Neural crest cell (in vitro differentiated cells): Measurements from ENCODE around the gene KRT32. TPM values are rescaled to one million over a fixed set of nuclear protein-coding genes. Genes with fewer than 3 reads are reported as not detected.

Experiments used
- DNase-seq: peaks from one replicate; pipeline ENCODE4 v3.0.0; 2021; ENCODE audit warnings: low read depth, mixed read lengths, low spot score
- H3K27ac Mint-ChIP-seq: one replicate; pipeline ENCODE4 v1.8.0; 2021; ENCODE audit warnings: mild to moderate bottlenecking, mixed read lengths; ENCODE audit not compliant: unreplicated experiment
- H3K27me3 Mint-ChIP-seq: 2 replicates; pipeline ENCODE4 v1.8.0; 2021; ENCODE audit warnings: low read depth, mild to moderate bottlenecking, mixed read lengths
- H3K36me3 Mint-ChIP-seq: 2 replicates; pipeline ENCODE4 v1.8.0; 2021; ENCODE audit warnings: low read depth, mild to moderate bottlenecking, mixed read lengths
- H3K4me1 Mint-ChIP-seq: 2 replicates; pipeline ENCODE4 v1.8.0; 2021; ENCODE audit warnings: mixed read lengths
- H3K4me3 Mint-ChIP-seq: one replicate; pipeline ENCODE4 v1.8.0; 2021; ENCODE audit warnings: mild to moderate bottlenecking, mixed read lengths
- H3K9me3 Mint-ChIP-seq: 2 replicates; pipeline ENCODE4 v1.8.0; 2021; ENCODE audit warnings: mixed read lengths
- CTCF ChIP-seq: fragments of 200-600 bp; sonication (generic); conservative IDR thresholded peaks from 2 replicates; pipeline ENCODE4 v1.5.0; 2021; ENCODE audit warnings: antibody characterized with exemption, mild to moderate bottlenecking
- total RNA-seq: library from RNA; stranded (reverse); gene quantifications from 2 replicates; pipeline ENCODE4 v1.2.1, GENCODE V29; 2021

KRT32 gene
- total RNA-seq, 1 donor from 2014 or later: not detected

GRCh38 chr17:41498276-41498675 is 31.1 kb upstream of the KRT32 start:
- Mint-ChIP-seq H3K27me3 (no peaks in the 10 kb centered on the region), H3K4me1 (peaks cover 3% of the 10 kb centered on the region), H3K9me3 (no peaks in the 10 kb centered on the region), H3K27ac (no peak overlapping the region), H3K4me3 (no peak overlapping the region), H3K36me3 (no peaks in the 10 kb centered on the region)
- TF ChIP-seq CTCF: no peak
- DNase-seq: no peak

GRCh38 chr17:41496803-41497484 is 29.8 kb upstream of the KRT32 start:
- peak; percentile 71 for TF ChIP-seq CTCF
- Mint-ChIP-seq H3K27me3 (no peaks in the 10 kb centered on the region), H3K27ac (peak overlapping the region; percentile 24), H3K4me3 (no peak overlapping the region), H3K36me3 (no peaks in the 10 kb centered on the region), H3K9me3 (no peaks in the 10 kb centered on the region), H3K4me1 (peaks cover 16% of the 10 kb centered on the region)
- DNase-seq: peak; percentile 56

- peaks cover 18% of the 10 kb centered on the region for H3K4me1 Mint-ChIP-seq
- no peak overlapping the region for H3K27ac Mint-ChIP-seq
- no peaks in the 10 kb centered on the region for H3K27me3 Mint-ChIP-seq
- no peak overlapping the region for H3K4me3 Mint-ChIP-seq
- DNase-seq: no peak
- no peaks in the 10 kb centered on the region for H3K9me3 Mint-ChIP-seq
- no peak for TF ChIP-seq CTCF
- no peaks in the 10 kb centered on the region for H3K36me3 Mint-ChIP-seq
Observed at GRCh38 chr17:41494524-41494923, 27.3 kb upstream of the KRT32 start.

GRCh38 chr17:41492771-41493170 is 25.6 kb upstream of the KRT32 start:
- no peak for DNase-seq
- Mint-ChIP-seq H3K4me3 (no peak overlapping the region), H3K9me3 (no peaks in the 10 kb centered on the region), H3K27me3 (no peaks in the 10 kb centered on the region), H3K36me3 (no peaks in the 10 kb centered on the region), H3K27ac (no peak overlapping the region), H3K4me1 (peaks cover 18% of the 10 kb centered on the region)
- TF ChIP-seq CTCF: no peak

GRCh38 chr17:41492351-41492750 is 25.2 kb upstream of the KRT32 start:
- no peaks in the 10 kb centered on the region for H3K27me3 Mint-ChIP-seq
- H3K27ac Mint-ChIP-seq: peak overlapping the region; percentile 43
- no peak for DNase-seq
- TF ChIP-seq CTCF: no peak
- H3K4me1 Mint-ChIP-seq: peaks cover 18% of the 10 kb centered on the region
- no peaks in the 10 kb centered on the region for H3K9me3 Mint-ChIP-seq
- no peaks in the 10 kb centered on the region for H3K36me3 Mint-ChIP-seq
- no peak overlapping the region for H3K4me3 Mint-ChIP-seq
